GM23338 (cell line): Measurements from ENCODE around the gene DDX46. TPM values are rescaled to one million over a fixed set of nuclear protein-coding genes. Genes with fewer than 3 reads are reported as not detected.

Source experiments
- ATAC-seq: fragments of 200-7000 bp; cut with Tn5 transposase; 3 replicates; pipeline ENCODE4 v1.9.1; 2020
- DNase-seq: peaks from one replicate; pipeline ENCODE4 v3.0.0-alpha.2; 2015; ENCODE audit warnings: low spot score
- H2AFZ ChIP-seq: fragments of 200-600 bp; sonication (generic); 2 replicates; pipeline ENCODE4 v1.8.0; 2016; ENCODE audit warnings: antibody characterized with exemption, mild to moderate bottlenecking, moderate library complexity
- H3F3A ChIP-seq: fragments of 200-600 bp; sonication (generic); replicated peaks from 2 replicates; pipeline ENCODE4 v1.8.0; 2017; ENCODE audit warnings: antibody characterized with exemption, mixed run types, low read depth
- H3K27ac ChIP-seq: fragments of 200-600 bp; sonication (generic); 2 replicates; pipeline ENCODE4 v1.6.1; 2016; ENCODE audit warnings: low read depth
- H3K27me3 ChIP-seq: fragments of 200-600 bp; sonication (generic); 2 replicates; pipeline ENCODE4 v1.8.0; 2016; ENCODE audit warnings: mild to moderate bottlenecking, mixed run types, moderate library complexity; ENCODE audit not compliant: insufficient read depth
- H3K36me3 ChIP-seq: fragments of 200-600 bp; sonication (generic); 2 replicates; pipeline ENCODE4 v1.8.0; 2016; ENCODE audit warnings: mild to moderate bottlenecking; ENCODE audit not compliant: insufficient read depth
- H3K4me1 ChIP-seq: fragments of 200-600 bp; sonication (generic); 2 replicates; pipeline ENCODE4 v1.8.0; 2016; ENCODE audit warnings: mild to moderate bottlenecking, moderate library complexity; ENCODE audit not compliant: insufficient read depth
- H3K4me2 ChIP-seq: fragments of 200-600 bp; sonication (generic); 2 replicates; pipeline ENCODE4 v1.7.1; 2017; ENCODE audit warnings: mixed run types
- H3K4me3 ChIP-seq: fragments of 200-600 bp; sonication (generic); 2 replicates; pipeline ENCODE4 v1.6.1; 2016; ENCODE audit warnings: mixed run types
- H3K79me2 ChIP-seq: fragments of 200-600 bp; sonication (generic); replicated peaks from 2 replicates; pipeline ENCODE4 v1.8.0; 2017; ENCODE audit warnings: mild to moderate bottlenecking; ENCODE audit not compliant: insufficient read depth
- H3K9me2 ChIP-seq: fragments of 200-600 bp; sonication (generic); 2 replicates; pipeline ENCODE4 v1.8.0; 2017; ENCODE audit not compliant: insufficient read depth
- H4K20me1 ChIP-seq: fragments of 200-600 bp; sonication (generic); replicated peaks from 2 replicates; pipeline ENCODE4 v1.8.0; 2017; ENCODE audit warnings: mild to moderate bottlenecking; ENCODE audit not compliant: insufficient read depth
- H3K27ac Mint-ChIP-seq: 2 replicates; pipeline ENCODE4 v1.8.0; 2020; ENCODE audit warnings: inconsistent platforms, mild to moderate bottlenecking, moderate library complexity, mixed read lengths
- H3K27me3 Mint-ChIP-seq: 3 replicates; pipeline ENCODE4 v1.8.0; 2022; ENCODE audit warnings: low read depth, mild to moderate bottlenecking, moderate library complexity, mixed read lengths, inconsistent platforms; ENCODE audit not compliant: insufficient read depth, poor library complexity
- H3K36me3 Mint-ChIP-seq: 3 replicates; pipeline ENCODE4 v1.8.0; 2021; ENCODE audit warnings: low read depth, mild to moderate bottlenecking, inconsistent platforms, moderate library complexity, mixed read lengths
- H3K4me1 Mint-ChIP-seq: 3 replicates; pipeline ENCODE4 v1.8.0; 2020; ENCODE audit warnings: mild to moderate bottlenecking, inconsistent platforms, mixed read lengths
- H3K4me3 Mint-ChIP-seq: 3 replicates; pipeline ENCODE4 v1.8.0; 2021; ENCODE audit warnings: moderate library complexity, mild to moderate bottlenecking, inconsistent platforms, mixed read lengths
- H3K9me3 Mint-ChIP-seq: 3 replicates; pipeline ENCODE4 v1.8.0; 2020; ENCODE audit warnings: moderate library complexity, mild to moderate bottlenecking, inconsistent platforms, mixed read lengths
- CREB1 ChIP-seq: fragments of 250-450 bp; sonication (Bioruptor Pico); IDR thresholded peaks from 2 replicates; pipeline ENCODE4 v1.5.0; 2020; ENCODE audit warnings: low read depth, mild to moderate bottlenecking, moderate library complexity
- CTCF ChIP-seq, 2 experiments: fragments of 200-600 bp in 1 of 2; sonication (generic) in 1 of 2; conservative IDR thresholded peaks; 2 replicates each; pipeline versions ENCODE4 v1.5.1 to v1.6.1; 2016 to 2017; ENCODE audit warnings: antibody characterized with exemption in 2 of 2, low read depth in 2 of 2, mild to moderate bottlenecking in 2 of 2, moderate library complexity in 1 of 2
- ETS1 ChIP-seq: IDR thresholded peaks from 2 replicates; pipeline ENCODE4 v1.6.1; 2016; ENCODE audit warnings: antibody characterized with exemption
- EZH2 ChIP-seq: fragments of 200-600 bp; sonication (generic); IDR thresholded peaks from one replicate; pipeline ENCODE4 v1.8.0; 2017; ENCODE audit warnings: antibody characterized with exemption, mild to moderate bottlenecking, low read depth; ENCODE audit not compliant: unreplicated experiment
- EZH2phosphoT487 ChIP-seq: fragments of 200-600 bp; sonication (generic); IDR thresholded peaks from one replicate; pipeline ENCODE4 v1.8.1; 2018; ENCODE audit warnings: antibody characterized with exemption; ENCODE audit not compliant: unreplicated experiment
- NANOG ChIP-seq: IDR thresholded peaks from 2 replicates; pipeline ENCODE4 v1.6.1; 2016; ENCODE audit warnings: antibody characterized with exemption, borderline replicate concordance
- POLR2AphosphoS5 ChIP-seq: IDR thresholded peaks from 2 replicates; pipeline ENCODE4 v1.6.1; 2016; ENCODE audit warnings: antibody characterized with exemption, low read depth
- STAT1 ChIP-seq: IDR thresholded peaks from one replicate; pipeline ENCODE4 v1.6.1; 2016; ENCODE audit warnings: antibody characterized with exemption; ENCODE audit not compliant: unreplicated experiment
- polyA plus RNA-seq: library from polyadenylated mRNA; unstranded; fragments of >200 nt; fragmentation: Nextera tagmentation; extraction: Ambion mirVana; gene quantifications from 2 replicates; pipeline ENCODE4 v1.2.1, GENCODE V29; 2016
- total RNA-seq: library from RNA; depleted of rRNA; stranded (reverse); fragments of >200 nt; shearing (Covaris generic); gene quantifications from 2 replicates; pipeline ENCODE4 v1.2.3, GENCODE V29; 2014

The DDX46 gene
- total and polyA plus RNA-seq, 2 experiments from 2014 or later = 85.6 to 91.4 TPM

DNA sequence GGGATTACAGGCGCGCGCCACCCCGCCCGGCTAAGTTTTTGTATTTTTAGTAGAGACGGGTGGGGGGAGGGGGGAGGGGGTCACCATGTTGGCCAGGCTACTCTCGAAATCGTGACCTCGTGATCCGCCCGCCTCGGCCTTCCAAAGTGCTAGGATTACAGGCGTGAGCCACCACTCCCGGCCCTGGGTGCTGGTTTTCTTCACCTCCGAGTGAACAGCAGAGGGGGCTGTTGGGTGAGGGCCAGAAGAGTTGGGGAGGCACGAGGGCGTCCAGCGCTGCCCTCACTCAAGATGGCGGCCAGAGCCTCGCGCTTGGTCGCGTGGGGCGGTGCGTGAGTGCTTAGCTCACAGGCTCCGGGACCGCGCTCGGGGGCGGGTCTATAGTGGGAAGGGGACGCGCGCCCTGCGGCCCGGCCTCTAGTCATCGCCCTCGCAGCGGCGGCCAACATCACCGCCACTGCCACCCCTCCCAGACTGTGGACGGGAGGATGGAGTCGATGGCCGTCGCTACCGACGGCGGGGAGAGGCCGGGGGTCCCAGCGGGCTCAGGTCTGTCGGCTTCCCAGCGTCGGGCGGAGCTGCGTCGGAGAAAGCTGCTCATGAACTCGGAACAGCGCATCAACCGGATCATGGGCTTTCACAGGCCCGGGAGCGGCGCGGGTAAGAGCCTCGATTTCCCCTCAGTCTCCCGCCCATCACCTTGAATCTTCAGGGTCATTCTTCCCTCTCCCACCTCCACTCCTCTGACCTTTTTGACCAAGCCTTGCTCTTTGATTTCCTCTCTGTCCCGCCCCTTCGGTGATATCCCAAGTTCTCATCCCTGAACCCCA is 20.2 kb upstream of the DDX46 start, which contains the start of gene CAMLG:
CAMLG (plus strand) TSS at position 416 of the 830 bp plus-strand sequence; CDS start at position 489, 73 bp downstream.
- Histone ChIP-seq H3K4me2 (peak within 1 kb of the TSS; percentile 94), H4K20me1 (peaks cover 8% of the 10 kb centered on the region; the same call in 1 of the 2 replicates), H3K27me3 (no peaks in the 10 kb centered on the region), H3K79me2 (peaks cover 42% of the 10 kb centered on the region), H2AFZ (peak within 1 kb of the TSS; percentile 72), H3F3A (no peaks in the 10 kb centered on the region), H3K36me3 (peaks cover 15% of the 10 kb centered on the region; the same call in 1 of the 2 replicates), H3K4me1 (peaks cover 3% of the 10 kb centered on the region; the same call in 1 of the 2 replicates), H3K27ac (peak within 1 kb of the TSS; percentile 99), H3K4me3 (peak within 1 kb of the TSS; percentile 91), H3K9me2 (no peaks in the 10 kb centered on the region)
- Mint-ChIP-seq H3K36me3 (peaks cover 11% of the 10 kb centered on the region; the same call in 2 of the 3 replicates), H3K9me3 (no peaks in the 10 kb centered on the region), H3K27ac (peak within 1 kb of the TSS; percentile 99), H3K4me1 (peaks cover 12% of the 10 kb centered on the region; the same call in 2 of the 3 replicates), H3K27me3 (peaks cover 2% of the 10 kb centered on the region), H3K4me3 (peak within 1 kb of the TSS; percentile 93)
- ATAC-seq (peak; percentile 91), DNase-seq (peak; percentile 99)
- TF ChIP-seq CTCF (conservative IDR thresholded peaks at IDR 0.05; ENCODE audit: low read depth in 2 of 2) = peak; percentile 76 to 89
- TF ChIP-seq ETS1 = peak; percentile 92
- TF ChIP-seq CREB1 = peak; percentile 96
- TF ChIP-seq NANOG = no peak
- TF ChIP-seq STAT1 = no peak
- TF ChIP-seq POLR2AphosphoS5 = peak; percentile 91

DNA sequence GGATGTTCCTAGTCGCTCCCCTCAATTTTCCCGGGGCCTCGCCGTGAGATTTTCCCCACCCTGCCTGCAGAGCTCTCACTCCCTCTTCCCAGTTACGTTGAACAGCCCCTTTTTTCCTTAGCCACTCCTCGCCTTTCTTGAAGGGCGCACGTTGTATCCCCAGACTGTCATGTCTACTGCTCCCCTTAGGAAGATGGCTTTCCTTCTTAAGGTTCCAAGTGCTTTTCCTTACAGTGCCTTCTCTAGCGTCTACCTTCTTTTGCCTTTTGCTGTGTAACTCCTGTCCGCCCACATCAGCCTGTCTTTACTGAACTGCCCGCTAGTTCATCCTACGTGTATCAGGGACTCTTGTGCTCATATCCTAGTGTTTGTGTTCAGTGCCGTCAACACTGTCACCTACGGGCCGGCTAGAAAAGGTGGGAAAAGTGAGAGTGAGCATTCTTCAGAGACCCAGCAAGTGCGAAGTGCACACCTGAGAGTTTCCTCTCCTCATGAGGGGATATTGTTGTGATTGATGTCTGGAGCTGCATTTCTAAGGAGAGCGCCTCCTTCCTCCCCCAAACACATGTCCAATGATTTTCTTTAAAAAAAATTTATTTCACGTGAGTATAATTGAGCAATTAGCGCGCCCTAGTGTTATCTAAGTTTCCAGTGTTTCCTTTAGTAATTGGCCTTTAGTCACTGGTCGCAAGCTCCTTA is 19.5 kb upstream of the DDX46 start:
- Mint-ChIP-seq H3K4me1 (peaks cover 12% of the 10 kb centered on the region; the same call in 2 of the 3 replicates), H3K36me3 (peaks cover 14% of the 10 kb centered on the region; the same call in 2 of the 3 replicates), H3K27ac (peak overlapping the region; percentile 94), H3K27me3 (peaks cover 2% of the 10 kb centered on the region), H3K4me3 (peak overlapping the region; percentile 93), H3K9me3 (no peaks in the 10 kb centered on the region)
- Histone ChIP-seq H2AFZ (no peak overlapping the region; the same call in 1 of the 2 replicates), H3K27me3 (no peaks in the 10 kb centered on the region), H3K27ac (peak overlapping the region; percentile 67; the same call in 1 of the 2 replicates), H4K20me1 (peaks cover 8% of the 10 kb centered on the region; the same call in 1 of the 2 replicates), H3K9me2 (no peaks in the 10 kb centered on the region), H3K36me3 (peaks cover 15% of the 10 kb centered on the region; the same call in 1 of the 2 replicates), H3K4me3 (peak overlapping the region; percentile 91), H3K4me2 (peak overlapping the region; percentile 94), H3F3A (no peaks in the 10 kb centered on the region), H3K4me1 (peaks cover 3% of the 10 kb centered on the region; the same call in 1 of the 2 replicates), H3K79me2 (peaks cover 45% of the 10 kb centered on the region)
- peak; percentile 60 for DNase-seq
- TF ChIP-seq CREB1 = 0 out of 2 replicates have a peak, but pooled peaks have one; percentile 14
- TF ChIP-seq CTCF (conservative IDR thresholded peaks at IDR 0.05; ENCODE audit: low read depth in 2 of 2) = peak; percentile 30 to 45; a peak in 3 of 4 replicates
- no peak for TF ChIP-seq EZH2
- TF ChIP-seq NANOG = no peak
- no peak for TF ChIP-seq EZH2phosphoT487
- peak; percentile 17 for ATAC-seq
